K562 (cell line): ENCODE data around the gene ADNP. TPM values are rescaled to one million over a fixed set of nuclear protein-coding genes. Genes with fewer than 3 reads are reported as not detected.

Source experiments
- BMI1 ChIP-seq: fragments of 150-350 bp; IDR thresholded peaks from 2 replicates; pipeline ENCODE4 v1.6.1; 2014; ENCODE audit warnings: low read length
- BRD4 ChIP-seq: fragments of 200-600 bp; sonication (generic); IDR thresholded peaks from 2 replicates; pipeline ENCODE4 v1.6.1; 2017; ENCODE audit warnings: inconsistent platforms
- CCAR2 ChIP-seq: fragments of 200-400 bp; formaldehyde crosslinking; IDR thresholded peaks from 2 replicates; pipeline ENCODE4 v1.6.1; 2017; ENCODE audit warnings: mild to moderate bottlenecking, low read depth, low read length
- ETS1 ChIP-seq: conservative IDR thresholded peaks from 2 replicates; pipeline ENCODE4 v1.6.1; 2011; ENCODE audit warnings: low read depth, mild to moderate bottlenecking, low read length; ENCODE audit not compliant: control insufficient read depth
- FIP1L1 ChIP-seq: fragments of 200-400 bp; formaldehyde crosslinking; IDR thresholded peaks from 2 replicates; pipeline ENCODE4 v1.6.1; 2018; ENCODE audit warnings: mild to moderate bottlenecking, low read depth, low read length; ENCODE audit not compliant: poor library complexity, severe bottlenecking
- FOXM1 ChIP-seq, 2 experiments: fragments of 450-650 bp in 1 of 2; sonication (generic) in 1 of 2; formaldehyde crosslinking in 1 of 2; IDR thresholded peaks; 2 replicates each; pipeline versions ENCODE4 v1.6.1 to v1.9.0; 2017 to 2022; ENCODE audit warnings: low read depth in 2 of 2, mild to moderate bottlenecking in 2 of 2, missing genetic modification reagents in 1 of 2, moderate library complexity in 1 of 2
- HDGF ChIP-seq: fragments of 450-650 bp; IDR thresholded peaks from 2 replicates; pipeline ENCODE4 v1.6.1; 2016
- NCOA4 ChIP-seq: fragments of 450-650 bp; IDR thresholded peaks from 2 replicates; pipeline ENCODE4 v1.6.1; 2018; ENCODE audit warnings: mild to moderate bottlenecking; ENCODE audit not compliant: partially characterized antibody
- POLR2H ChIP-seq: IDR thresholded peaks from 2 replicates; pipeline ENCODE4 v1.6.1; 2016; ENCODE audit warnings: missing genetic modification characterization, low read depth, mild to moderate bottlenecking, control low read depth, missing compliant biosample characterization, moderate library complexity
- RBM34 ChIP-seq: fragments of 200-400 bp; formaldehyde crosslinking; IDR thresholded peaks from 2 replicates; pipeline ENCODE4 v1.6.1; 2018; ENCODE audit warnings: low read length, borderline replicate concordance; ENCODE audit not compliant: insufficient read depth
- SMAD1 ChIP-seq: fragments of 150-350 bp; IDR thresholded peaks from 2 replicates; pipeline ENCODE4 v1.6.1; 2014; ENCODE audit warnings: low read length, low read depth; ENCODE audit not compliant: partially characterized antibody
- SMARCA5 ChIP-seq: fragments of 450-650 bp; IDR thresholded peaks from 2 replicates; pipeline ENCODE4 v1.6.1; 2016
- SRSF1 ChIP-seq: fragments of 200-400 bp; formaldehyde crosslinking; IDR thresholded peaks from 2 replicates; pipeline ENCODE4 v1.6.1; 2017; ENCODE audit warnings: mild to moderate bottlenecking, low read depth, low read length, moderate library complexity
- TCF15 ChIP-seq: fragments of 250-450 bp; sonication (Bioruptor Pico); IDR thresholded peaks from 2 replicates; pipeline ENCODE4 v1.8.0; 2022; ENCODE audit warnings: moderate library complexity, mild to moderate bottlenecking, inconsistent platforms
- TEAD1 ChIP-seq, 2 experiments: fragments of 450-650 bp in 1 of 2; sonication (generic) in 1 of 2; formaldehyde crosslinking; IDR thresholded peaks; 2 replicates each; pipeline versions ENCODE4 v1.4.0 to v1.8.0; 2020 to 2022; ENCODE audit warnings: mild to moderate bottlenecking in 2 of 2, missing genetic modification reagents in 1 of 2
- USF1 ChIP-seq: sonication (generic); formaldehyde crosslinking; IDR thresholded peaks from 2 replicates; pipeline ENCODE4 v1.9.0; 2022; ENCODE audit warnings: mild to moderate bottlenecking, missing genetic modification reagents
- ZBTB5 ChIP-seq: fragments of 450-650 bp; IDR thresholded peaks from 2 replicates; pipeline ENCODE4 v1.6.1; 2017; ENCODE audit warnings: antibody characterized with exemption
- ZNF280A ChIP-seq: fragments of 450-650 bp; IDR thresholded peaks from 2 replicates; pipeline ENCODE4 v1.6.1; 2018; ENCODE audit warnings: mild to moderate bottlenecking, low read depth; ENCODE audit not compliant: partially characterized antibody
- ZNF644 ChIP-seq: fragments of 200-800 bp; sonication (Bioruptor generic); IDR thresholded peaks from 2 replicates; pipeline ENCODE4 v1.6.1; 2016; ENCODE audit warnings: low read depth, missing genetic modification characterization, missing compliant biosample characterization
- ZNF740 ChIP-seq, 3 experiments: fragments of 200-800 bp in 1 of 3; sonication (Bioruptor generic) in 1 of 3; sonication (generic) in 1 of 3; formaldehyde crosslinking in 1 of 3; IDR thresholded peaks; 2 replicates each; pipeline versions ENCODE4 v1.6.1 to v1.8.0; 2016 to 2022; ENCODE audit warnings: mild to moderate bottlenecking in 2 of 3, missing compliant biosample characterization in 2 of 3, missing genetic modification characterization in 2 of 3, missing genetic modification reagents in 1 of 3
- polyA plus RNA-seq, 8 experiments: library from polyadenylated mRNA; depleted of rRNA in 4 of 8; stranded (reverse) in 5 of 8; unstranded in 3 of 8; fragments of >200 nt; fragmentation: Nextera tagmentation in 2 of 8; fragmentation: Illumina TruSeq in 1 of 8; extraction: Ambion mirVana in 2 of 8; extraction: Trizol in 1 of 8; gene quantifications; 2 replicates each; pipeline versions ENCODE4 v1.2.1 to v1.2.3, GENCODE V29; 2011 to 2014; ENCODE audit warnings: inconsistent platforms in 1 of 8, missing spikeins in 1 of 8
- total RNA-seq, 7 experiments: library from RNA; depleted of rRNA in 6 of 7; stranded (reverse); fragments of >200 nt in 6 of 7; fragmentation: Illumina TruSeq in 2 of 7; extraction: Trizol in 2 of 7; gene quantifications; 2 replicates each; pipeline versions ENCODE4 v1.2.1 to v1.2.3, GENCODE V29; 2011 to 2021; ENCODE audit warnings: low replicate concordance in 1 of 7

ADNP gene
- total and polyA plus RNA-seq, 9 of the 15 experiments (the other 6 are each of a cell fraction or from before 2014, with no cell fraction given): 17.8 to 59.9 (median 25.3) TPM

- TF ChIP-seq BMI1 (no peak), USF1 (CRISPR knock-in tag) (no peak), ETS1 (no peak), SMAD1 (no peak), CCAR2 (no peak), ZNF644 (tag) (peak; percentile 68; the same call in 1 of the 2 replicates), ZBTB5 (no peak), FIP1L1 (no peak), RBM34 (no peak), BRD4 (no peak), ZNF280A (no peak), TCF15 (CRISPR knock-in tag) (no peak), SRSF1 (no peak), POLR2H (no peak), TEAD1 (CRISPR knock-in tag; IDR thresholded peaks at IDR 0.05) (no peak), FOXM1 (IDR thresholded peaks at IDR 0.05; ENCODE audit: low read depth) (peak; percentile 81), FOXM1 (CRISPR knock-in tag; IDR thresholded peaks at IDR 0.05; ENCODE audit: low read depth) (no peak), HDGF (no peak), SMARCA5 (no peak), ZNF740 (CRISPR knock-in tag; IDR thresholded peaks at IDR 0.05) (no peak), ZNF740 (tag; IDR thresholded peaks at IDR 0.05) (no peak), NCOA4 (no peak)
Measured at GRCh38 chr20:50903353-50904051, 27.7 kb downstream of the ADNP start (continued).
